ENCODE data around the gene RNF183.

Gene RNF183

DNA sequence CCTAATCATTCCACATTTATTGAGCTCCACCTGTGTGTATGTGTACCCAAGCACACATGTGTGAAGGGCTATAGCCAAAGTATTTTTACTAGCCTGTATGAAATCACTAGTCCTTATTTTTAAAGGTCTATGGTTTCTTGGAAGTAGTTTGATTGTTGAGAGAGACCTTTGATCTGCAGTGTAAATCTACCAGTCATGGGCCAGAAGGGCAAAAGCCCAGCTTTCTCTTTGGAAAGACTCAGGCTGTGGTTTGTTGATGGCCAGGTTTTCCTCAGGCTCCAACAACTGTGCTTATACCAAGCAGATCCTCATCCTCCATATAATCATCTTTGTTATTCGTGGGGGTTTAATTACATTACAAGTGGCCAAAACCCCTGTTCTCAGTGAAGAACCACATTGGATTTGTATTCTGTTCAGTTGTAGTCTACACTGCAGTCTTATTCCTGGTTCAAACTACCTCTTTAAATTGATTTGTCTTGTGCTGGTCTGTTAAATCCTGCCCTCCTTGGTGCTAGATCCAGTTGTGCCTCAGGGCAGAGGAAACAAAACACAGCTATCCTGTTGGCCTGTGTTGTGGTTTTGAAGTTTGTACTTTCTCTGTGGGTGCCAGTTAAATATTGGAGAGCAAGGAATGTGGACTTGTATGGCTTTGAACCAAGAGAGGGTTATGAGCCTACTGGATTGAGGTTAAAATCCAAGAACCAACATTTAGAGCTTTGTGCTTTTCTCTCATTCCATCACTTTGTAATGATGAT lies 41.1 kb downstream of the RNF183 start:
- Histone ChIP-seq H3K4me3 (replicated peaks; ENCODE audit: insufficient read depth, low read length) (no peak overlapping the region), H3K27ac (replicated peaks) (no peak overlapping the region), H3K27me3 (ENCODE audit: insufficient read depth, poor library complexity, severe bottlenecking) (no peaks in the 10 kb centered on the region)
- TF ChIP-seq GABPA (IDR thresholded peaks at IDR 0.05; ENCODE audit: low read depth) (no peak), POLR2AphosphoS5 (IDR thresholded peaks at IDR 0.05; ENCODE audit: low read depth) (no peak), REST (IDR thresholded peaks at IDR 0.05; ENCODE audit: insufficient replicate concordance, low read depth) (no peak), SPI1 (IDR thresholded peaks at IDR 0.05; ENCODE audit: borderline replicate concordance, low read depth) (no peak)
- TF ChIP-seq, protein P1, sequence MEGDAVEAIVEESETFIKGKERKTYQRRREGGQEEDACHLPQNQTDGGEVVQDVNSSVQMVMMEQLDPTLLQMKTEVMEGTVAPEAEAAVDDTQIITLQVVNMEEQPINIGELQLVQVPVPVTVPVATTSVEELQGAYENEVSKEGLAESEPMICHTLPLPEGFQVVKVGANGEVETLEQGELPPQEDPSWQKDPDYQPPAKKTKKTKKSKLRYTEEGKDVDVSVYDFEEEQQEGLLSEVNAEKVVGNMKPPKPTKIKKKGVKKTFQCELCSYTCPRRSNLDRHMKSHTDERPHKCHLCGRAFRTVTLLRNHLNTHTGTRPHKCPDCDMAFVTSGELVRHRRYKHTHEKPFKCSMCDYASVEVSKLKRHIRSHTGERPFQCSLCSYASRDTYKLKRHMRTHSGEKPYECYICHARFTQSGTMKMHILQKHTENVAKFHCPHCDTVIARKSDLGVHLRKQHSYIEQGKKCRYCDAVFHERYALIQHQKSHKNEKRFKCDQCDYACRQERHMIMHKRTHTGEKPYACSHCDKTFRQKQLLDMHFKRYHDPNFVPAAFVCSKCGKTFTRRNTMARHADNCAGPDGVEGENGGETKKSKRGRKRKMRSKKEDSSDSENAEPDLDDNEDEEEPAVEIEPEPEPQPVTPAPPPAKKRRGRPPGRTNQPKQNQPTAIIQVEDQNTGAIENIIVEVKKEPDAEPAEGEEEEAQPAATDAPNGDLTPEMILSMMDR (IDR thresholded peaks at IDR 0.05; ENCODE audit: insufficient read depth, low read length) = no peak
- DNase-seq (ENCODE audit: low read depth in 1 of 2, low spot score in 1 of 2) = no peak

- Histone ChIP-seq H3K27ac (replicated peaks) (no peak overlapping the region), H3K27me3 (ENCODE audit: insufficient read depth, poor library complexity, severe bottlenecking) (no peaks in the 10 kb centered on the region), H3K4me3 (replicated peaks; ENCODE audit: insufficient read depth, low read length) (no peak overlapping the region)
- TF ChIP-seq SPI1 (IDR thresholded peaks at IDR 0.05; ENCODE audit: borderline replicate concordance, low read depth) (no peak), REST (IDR thresholded peaks at IDR 0.05; ENCODE audit: insufficient replicate concordance, low read depth) (no peak), GABPA (IDR thresholded peaks at IDR 0.05; ENCODE audit: low read depth) (no peak), POLR2AphosphoS5 (IDR thresholded peaks at IDR 0.05; ENCODE audit: low read depth) (no peak)
- TF ChIP-seq, protein P1 (IDR thresholded peaks at IDR 0.05; ENCODE audit: insufficient read depth, low read length) = no peak
- no peak for DNase-seq (ENCODE audit: low read depth in 1 of 2, low spot score in 1 of 2)
Measured at GRCh38 chr9:113258282-113258681, 44.9 kb downstream of the RNF183 start.

- DNase-seq (ENCODE audit: low read depth in 1 of 2, low spot score in 1 of 2) = no peak
- no peak overlapping the region for H3K27ac ChIP-seq (replicated peaks)
- TF ChIP-seq GABPA (IDR thresholded peaks at IDR 0.05; ENCODE audit: low read depth) (no peak), REST (IDR thresholded peaks at IDR 0.05; ENCODE audit: insufficient replicate concordance, low read depth) (no peak), POLR2AphosphoS5 (IDR thresholded peaks at IDR 0.05; ENCODE audit: low read depth) (no peak), SPI1 (IDR thresholded peaks at IDR 0.05; ENCODE audit: borderline replicate concordance, low read depth) (no peak)
- TF ChIP-seq, protein P1 (IDR thresholded peaks at IDR 0.05; ENCODE audit: insufficient read depth, low read length) = no peak
- H3K4me3 ChIP-seq (replicated peaks; ENCODE audit: insufficient read depth, low read length) = no peak overlapping the region
- no peaks in the 10 kb centered on the region for H3K27me3 ChIP-seq (ENCODE audit: insufficient read depth, poor library complexity, severe bottlenecking)
Measured at GRCh38 chr9:113257863-113258262, 45.3 kb downstream of the RNF183 start.

All from HL-60 (cell line).